ENCODE measurements around the gene MAPK10. TPM values are rescaled to one million over a fixed set of nuclear protein-coding genes. Genes with fewer than 3 reads are reported as not detected.
"Not testable (repeated sequence)": the region's sequence is repeated elsewhere in the genome, so short reads cannot be mapped to it uniquely, and the experiment has no call there.

Gene MAPK10
- total RNA-seq, 2 experiments from 2014 or later, result 32.0 TPM; not detected in 1

DNA sequence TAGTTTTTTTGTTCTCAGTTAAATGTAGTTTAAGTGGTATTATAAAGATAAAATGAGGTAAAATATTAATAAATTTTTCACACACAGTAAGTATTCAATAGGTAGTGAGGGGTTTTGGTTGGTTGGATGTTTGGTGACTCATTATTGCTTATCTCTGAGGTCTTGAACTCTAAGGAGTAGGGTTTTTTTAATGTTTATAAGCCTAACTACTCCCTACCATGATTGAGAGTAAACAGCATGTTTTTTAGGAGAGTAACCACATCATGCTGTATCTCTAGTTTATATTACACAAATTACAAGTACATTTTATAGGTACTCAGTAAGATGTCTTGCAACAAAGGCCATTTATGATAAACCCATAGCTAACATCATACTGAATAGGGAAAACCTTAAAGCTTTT, 181.6 kb downstream of the MAPK10 start:
- H3K79me2 ChIP-seq (ENCODE audit: insufficient read depth, low read depth, low read length), result no peaks in the 10 kb centered on the region
- H3K4me1 ChIP-seq (ENCODE audit: insufficient read depth, low read length, poor library complexity, severe bottlenecking), result no peaks in the 10 kb centered on the region
- H3K4me2 ChIP-seq (ENCODE audit: low read length), result no peak overlapping the region
- no peak overlapping the region for H3K27ac ChIP-seq (ENCODE audit: low read depth, low read length, poor library complexity, severe bottlenecking)
- intact Hi-C loops (cut with micrococcal nuclease; ENCODE audit: unreplicated experiment), result no loop called here
- DNase-seq (ENCODE audit: low spot score), result no peak
- ChIA-PET POLR2A (no interaction called here), CTCF (ENCODE audit: unreplicated experiment) (no interaction called here)
- no peaks in the 10 kb centered on the region for H3K9me2 ChIP-seq (ENCODE audit: insufficient read depth, low read length)
- TF ChIP-seq, protein P1, sequence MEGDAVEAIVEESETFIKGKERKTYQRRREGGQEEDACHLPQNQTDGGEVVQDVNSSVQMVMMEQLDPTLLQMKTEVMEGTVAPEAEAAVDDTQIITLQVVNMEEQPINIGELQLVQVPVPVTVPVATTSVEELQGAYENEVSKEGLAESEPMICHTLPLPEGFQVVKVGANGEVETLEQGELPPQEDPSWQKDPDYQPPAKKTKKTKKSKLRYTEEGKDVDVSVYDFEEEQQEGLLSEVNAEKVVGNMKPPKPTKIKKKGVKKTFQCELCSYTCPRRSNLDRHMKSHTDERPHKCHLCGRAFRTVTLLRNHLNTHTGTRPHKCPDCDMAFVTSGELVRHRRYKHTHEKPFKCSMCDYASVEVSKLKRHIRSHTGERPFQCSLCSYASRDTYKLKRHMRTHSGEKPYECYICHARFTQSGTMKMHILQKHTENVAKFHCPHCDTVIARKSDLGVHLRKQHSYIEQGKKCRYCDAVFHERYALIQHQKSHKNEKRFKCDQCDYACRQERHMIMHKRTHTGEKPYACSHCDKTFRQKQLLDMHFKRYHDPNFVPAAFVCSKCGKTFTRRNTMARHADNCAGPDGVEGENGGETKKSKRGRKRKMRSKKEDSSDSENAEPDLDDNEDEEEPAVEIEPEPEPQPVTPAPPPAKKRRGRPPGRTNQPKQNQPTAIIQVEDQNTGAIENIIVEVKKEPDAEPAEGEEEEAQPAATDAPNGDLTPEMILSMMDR (conservative IDR thresholded peaks at IDR 0.05; ENCODE audit: low read length), result no peak
- no peak for TF ChIP-seq EZH2phosphoT487 (IDR thresholded peaks at IDR 0.05; ENCODE audit: borderline replicate concordance, low read depth, low read length)
- no peak overlapping the region for H2AFZ ChIP-seq (ENCODE audit: low read length)
- BruUV-seq (replicated peaks), result no TSS peak
- no peak overlapping the region for H3K4me3 ChIP-seq (ENCODE audit: low read depth, low read length, poor library complexity, severe bottlenecking)
- H3K36me3 ChIP-seq (ENCODE audit: insufficient read depth, low read length), result no peaks in the 10 kb centered on the region
- no peaks in the 10 kb centered on the region for H3K9me3 ChIP-seq (ENCODE audit: low read length)
- no peaks in the 10 kb centered on the region for H4K20me1 ChIP-seq (ENCODE audit: insufficient read depth, low read length)

DNA sequence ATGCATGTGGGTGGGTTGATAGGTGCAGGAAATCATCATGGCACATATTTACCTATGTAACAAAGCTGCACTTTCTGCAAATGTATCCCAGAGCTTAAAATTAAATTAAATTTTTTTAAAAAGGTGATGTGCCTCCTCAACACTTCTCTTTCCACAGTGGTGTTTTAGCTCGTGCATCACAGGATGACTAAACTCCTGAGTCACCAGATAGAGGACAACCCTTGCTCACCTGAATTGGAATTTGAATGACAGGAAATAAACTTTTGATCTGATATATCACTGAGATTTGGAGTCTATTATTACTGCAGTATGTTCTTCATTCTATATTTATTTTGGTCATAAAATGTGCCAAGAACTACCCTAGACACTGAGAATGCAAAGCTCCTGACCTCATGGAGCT, 185.3 kb downstream of the MAPK10 start:
- Histone ChIP-seq H3K4me1 (ENCODE audit: insufficient read depth, low read length, poor library complexity, severe bottlenecking) (no peaks in the 10 kb centered on the region), H3K9me2 (ENCODE audit: insufficient read depth, low read length) (no peaks in the 10 kb centered on the region), H3K9me3 (ENCODE audit: low read length) (no peaks in the 10 kb centered on the region), H3K4me2 (ENCODE audit: low read length) (no peak overlapping the region), H3K79me2 (ENCODE audit: insufficient read depth, low read depth, low read length) (no peaks in the 10 kb centered on the region), H2AFZ (ENCODE audit: low read length) (no peak overlapping the region), H3K27ac (ENCODE audit: low read depth, low read length, poor library complexity, severe bottlenecking) (no peak overlapping the region), H3K36me3 (ENCODE audit: insufficient read depth, low read length) (no peaks in the 10 kb centered on the region), H3K4me3 (ENCODE audit: low read depth, low read length, poor library complexity, severe bottlenecking) (no peak overlapping the region), H4K20me1 (ENCODE audit: insufficient read depth, low read length) (no peaks in the 10 kb centered on the region)
- POLR2A ChIA-PET, result no interaction called here
- no TSS peak for BruUV-seq (replicated peaks)
- intact Hi-C loops (cut with micrococcal nuclease; ENCODE audit: unreplicated experiment), result no loop called here
- DNase-seq (ENCODE audit: low spot score), result no peak
- CTCF ChIA-PET (ENCODE audit: unreplicated experiment), result no interaction called here
- TF ChIP-seq, protein P1 (conservative IDR thresholded peaks at IDR 0.05; ENCODE audit: low read length), result no peak
- no peak for TF ChIP-seq EZH2phosphoT487 (IDR thresholded peaks at IDR 0.05; ENCODE audit: borderline replicate concordance, low read depth, low read length)

DNA sequence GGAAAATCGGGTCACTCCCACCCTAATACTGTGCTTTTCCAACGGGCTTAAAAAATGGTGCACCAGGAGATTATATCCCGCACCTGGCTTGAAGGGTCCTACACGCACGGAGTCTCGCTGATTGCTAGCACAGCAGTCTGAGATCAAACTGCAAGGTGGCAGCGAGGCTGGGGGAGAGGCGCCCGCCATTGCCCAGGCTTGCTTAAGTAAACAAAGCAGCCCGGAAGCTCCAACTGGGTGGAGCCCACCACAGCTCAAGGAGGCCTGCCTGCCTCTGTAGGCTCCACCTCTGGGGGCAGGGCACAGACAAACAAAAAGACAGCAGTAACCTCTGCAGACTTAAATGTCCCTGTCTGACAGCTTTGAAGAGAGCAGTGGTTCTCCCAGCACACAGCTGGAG, 191.5 kb downstream of the MAPK10 start:
- BruUV-seq (replicated peaks); H3K4me1 ChIP-seq (ENCODE audit: insufficient read depth, low read length, poor library complexity, severe bottlenecking); H4K20me1 ChIP-seq (ENCODE audit: insufficient read depth, low read length); H3K27ac ChIP-seq (ENCODE audit: low read depth, low read length, poor library complexity, severe bottlenecking); H3K79me2 ChIP-seq (ENCODE audit: insufficient read depth, low read depth, low read length); H3K9me3 ChIP-seq (ENCODE audit: low read length); DNase-seq (ENCODE audit: low spot score); H3K4me2 ChIP-seq (ENCODE audit: low read length); POLR2A ChIA-PET; intact Hi-C loops (cut with micrococcal nuclease; ENCODE audit: unreplicated experiment); H3K9me2 ChIP-seq (ENCODE audit: insufficient read depth, low read length); CTCF ChIA-PET (ENCODE audit: unreplicated experiment); H3K4me3 ChIP-seq (ENCODE audit: low read depth, low read length, poor library complexity, severe bottlenecking); H2AFZ ChIP-seq (ENCODE audit: low read length); H3K36me3 ChIP-seq (ENCODE audit: insufficient read depth, low read length): not testable (repeated sequence)
